AG04450 (cell line): ENCODE measurements around the gene MEF2A. TPM values are rescaled to one million over a fixed set of nuclear protein-coding genes. Genes with fewer than 3 reads are reported as not detected.
A peak's percentile ranks its signal among the peaks of the same experiment; 100 is the strongest.

Experiments used
- CTCF ChIA-PET: fragments of 300-600, 350-600 bp; formaldehyde crosslinking; extraction: SDS; loops from one replicate; lab custom pipeline; 2022; ENCODE audit warnings: antibody characterized with exemption, inconsistent platforms; lab: Charles Lee
- POLR2A ChIA-PET: fragments of 350-600 bp; formaldehyde crosslinking; extraction: SDS; loops from one replicate; lab custom pipeline; 2021; ENCODE audit warnings: antibody characterized with exemption, inconsistent platforms; lab: Yijun Ruan, JAX
- DNase-seq: peaks from one replicate; pipeline ENCODE4 v3.0.0-alpha.2; 2011; ENCODE audit warnings: low read depth, low spot score
- H3K27ac ChIP-seq: one replicate; pipeline ENCODE4 v1.5.1; 2012; ENCODE audit warnings: low read depth, low read length, control low read depth
- H3K27me3 ChIP-seq: one replicate; pipeline ENCODE4 v1.6.0; 2012; ENCODE audit warnings: low read length; ENCODE audit not compliant: control insufficient read depth, insufficient read depth
- H3K4me3 ChIP-seq: 2 replicates; pipeline ENCODE4 v1.5.1; 2011; ENCODE audit warnings: mild to moderate bottlenecking, low read depth, low read length, control low read depth
- H3K9me3 ChIP-seq: 2 replicates; pipeline ENCODE4 v1.5.1; 2012; ENCODE audit warnings: low read length; ENCODE audit not compliant: control insufficient read depth, insufficient read depth
- CTCF ChIP-seq: IDR thresholded peaks from 2 replicates; pipeline ENCODE4 v1.5.1; 2011; ENCODE audit warnings: low read depth, low read length, control low read depth, inconsistent platforms
- polyA plus RNA-seq: library from polyadenylated mRNA; depleted of rRNA; stranded (reverse); fragments of >200 nt; gene quantifications from 2 replicates; pipeline ENCODE4 v1.2.3, GENCODE V29; 2011

The MEF2A gene
- polyA plus RNA-seq, 1 experiment = 40.9 TPM

GRCh38 chr15:99706557-99707303, 140.9 kb downstream of the MEF2A start:
- DNase-seq = no peak
- H3K27ac ChIP-seq = no peak overlapping the region
- TF ChIP-seq CTCF = no peak
- CTCF ChIA-PET = interaction anchor here (1.0 to 1.7 kb wide), 3 partner anchors 10 to 433 kb away, joined by 3 to 12 read pairs (median 4); no protein-coding TSS in a partner anchor
- no peaks in the 10 kb centered on the region for H3K9me3 ChIP-seq
- no peak overlapping the region for H3K4me3 ChIP-seq
- no peaks in the 10 kb centered on the region for H3K27me3 ChIP-seq
- POLR2A ChIA-PET = no interaction called here

- Histone ChIP-seq H3K9me3 (no peaks in the 10 kb centered on the region), H3K27ac (peak overlapping the region; percentile 13), H3K27me3 (no peaks in the 10 kb centered on the region), H3K4me3 (no peak overlapping the region)
- no peak for DNase-seq
- TF ChIP-seq CTCF = no peak
- POLR2A ChIA-PET = no interaction called here
- CTCF ChIA-PET = interaction anchor here (0.6 to 1.7 kb wide), 5 partner anchors 9 to 434 kb away, joined by 3 to 14 read pairs (median 4); no protein-coding TSS in a partner anchor
Measured at GRCh38 chr15:99707473-99708270, 141.9 kb downstream of the MEF2A start.

GRCh38 chr15:99708563-99708962, 142.8 kb downstream of the MEF2A start:
- DNase-seq = peak; percentile 53
- Histone ChIP-seq H3K9me3 (no peaks in the 10 kb centered on the region), H3K27me3 (no peaks in the 10 kb centered on the region), H3K27ac (no peak overlapping the region), H3K4me3 (no peak overlapping the region)
- POLR2A ChIA-PET = interaction anchor here (0.9 kb wide), 1 partner anchor 25 kb away, joined by 4 read pairs; the partner anchor contains the start of gene LYSMD4
- CTCF ChIA-PET = interaction anchor here (1.5 to 2.8 kb wide), 3 partner anchors 48 to 436 kb away, joined by 12 to 14 read pairs (median 12); no protein-coding TSS in a partner anchor
- no peak for TF ChIP-seq CTCF

GRCh38 chr15:99709243-99709986, 143.6 kb downstream of the MEF2A start:
- no peak overlapping the region for H3K4me3 ChIP-seq
- no peak for DNase-seq
- POLR2A ChIA-PET = no interaction called here
- no peaks in the 10 kb centered on the region for H3K9me3 ChIP-seq
- no peak overlapping the region for H3K27ac ChIP-seq
- no peaks in the 10 kb centered on the region for H3K27me3 ChIP-seq
- no peak for TF ChIP-seq CTCF
- CTCF ChIA-PET = interaction anchor here (0.8 to 2.8 kb wide), 4 partner anchors 47 to 437 kb away, joined by 3 to 12 read pairs (median 4); no protein-coding TSS in a partner anchor
